WTC11 (cell line): ENCODE data around the gene TDRD9.

Experiments
- ATF6 ChIP-seq: sonication (generic); formaldehyde crosslinking; IDR thresholded peaks from 2 replicates; pipeline ENCODE4 v1.8.1; 2023; ENCODE audit warnings: mild to moderate bottlenecking, missing genetic modification reagents
- CREB1 ChIP-seq: sonication (generic); formaldehyde crosslinking; IDR thresholded peaks from 2 replicates; pipeline ENCODE4 v1.8.0; 2023; ENCODE audit warnings: mild to moderate bottlenecking, missing genetic modification reagents
- CTCF ChIP-seq: fragments of 200-600 bp; IDR thresholded peaks from 2 replicates; pipeline ENCODE4 v1.8.0; 2022; ENCODE audit warnings: antibody characterized with exemption
- NR1H2 ChIP-seq: sonication (generic); formaldehyde crosslinking; IDR thresholded peaks from 2 replicates; pipeline ENCODE4 v1.9.0; 2021; ENCODE audit warnings: mild to moderate bottlenecking, moderate library complexity, missing genetic modification reagents
- RELA ChIP-seq: sonication (generic); formaldehyde crosslinking; IDR thresholded peaks from 2 replicates; pipeline ENCODE4 v1.8.1; 2022; ENCODE audit warnings: missing genetic modification reagents, mild to moderate bottlenecking, borderline replicate concordance
- USF1 ChIP-seq: sonication (generic); formaldehyde crosslinking; IDR thresholded peaks from 2 replicates; pipeline ENCODE4 v1.8.0; 2022; ENCODE audit warnings: mild to moderate bottlenecking, missing genetic modification reagents
- ZNF138 ChIP-seq: sonication (generic); formaldehyde crosslinking; conservative IDR thresholded peaks from 2 replicates; pipeline ENCODE4 v1.8.1; 2022; ENCODE audit warnings: mild to moderate bottlenecking, moderate library complexity, missing genetic modification reagents
- ZNF317 ChIP-seq: sonication (generic); formaldehyde crosslinking; IDR thresholded peaks from 2 replicates; pipeline ENCODE4 v1.8.1; 2023; ENCODE audit warnings: low read depth, mild to moderate bottlenecking, moderate library complexity, missing genetic modification reagents, borderline replicate concordance
- ZNF425 ChIP-seq: fragments of 250-450 bp; sonication (Bioruptor Pico); conservative IDR thresholded peaks from 2 replicates; pipeline ENCODE4 v1.9.0; 2021; ENCODE audit warnings: mild to moderate bottlenecking
- TF ChIP-seq, protein P1 (sequence below): sonication (generic); formaldehyde crosslinking; IDR thresholded peaks from 2 replicates; pipeline ENCODE4 v1.8.1; 2023; ENCODE audit warnings: mild to moderate bottlenecking, missing genetic modification reagents, moderate library complexity
- TF ChIP-seq, protein P2 (sequence below): sonication (generic); formaldehyde crosslinking; conservative IDR thresholded peaks from 2 replicates; pipeline ENCODE4 v1.8.1; 2022; ENCODE audit warnings: mild to moderate bottlenecking, missing genetic modification reagents

- TF ChIP-seq CTCF: no peak
- TF ChIP-seq USF1 (CRISPR knock-in tag): no peak
- TF ChIP-seq RELA: no peak
- no peak for TF ChIP-seq ZNF317 (CRISPR knock-in tag)
- no peak for TF ChIP-seq CREB1 (CRISPR knock-in tag)
- TF ChIP-seq, protein P1, sequence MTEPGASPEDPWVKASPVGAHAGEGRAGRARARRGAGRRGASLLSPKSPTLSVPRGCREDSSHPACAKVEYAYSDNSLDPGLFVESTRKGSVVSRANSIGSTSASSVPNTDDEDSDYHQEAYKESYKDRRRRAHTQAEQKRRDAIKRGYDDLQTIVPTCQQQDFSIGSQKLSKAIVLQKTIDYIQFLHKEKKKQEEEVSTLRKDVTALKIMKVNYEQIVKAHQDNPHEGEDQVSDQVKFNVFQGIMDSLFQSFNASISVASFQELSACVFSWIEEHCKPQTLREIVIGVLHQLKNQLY (CRISPR knock-in tag): no peak
- TF ChIP-seq NR1H2 (CRISPR knock-in tag): no peak
- no peak for TF ChIP-seq ZNF138 (CRISPR knock-in tag)
- TF ChIP-seq, protein P2, sequence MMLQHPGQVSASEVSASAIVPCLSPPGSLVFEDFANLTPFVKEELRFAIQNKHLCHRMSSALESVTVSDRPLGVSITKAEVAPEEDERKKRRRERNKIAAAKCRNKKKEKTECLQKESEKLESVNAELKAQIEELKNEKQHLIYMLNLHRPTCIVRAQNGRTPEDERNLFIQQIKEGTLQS (CRISPR knock-in tag): no peak
- no peak for TF ChIP-seq ZNF425 (CRISPR knock-in tag)
- no peak for TF ChIP-seq ATF6 (CRISPR knock-in tag)
These were observed 18.6 kb upstream of the TDRD9 start for GRCh38 chr14:103909531-103910261.
